WTC11 (cell line): ENCODE results near the gene AGBL1. TPM values are rescaled to one million over a fixed set of nuclear protein-coding genes. Genes with fewer than 3 reads are reported as not detected.

Experiments used
- ATAC-seq: fragments of 200-7000 bp; cut with Tn5 transposase; 2 replicates; pipeline ENCODE4 v1.10.0; 2021; ENCODE audit warnings: mild to moderate bottlenecking, moderate library complexity
- CTCF ChIA-PET: fragments of 300-600 bp; sonication (Branson Sonifier 250); formaldehyde crosslinking; loops from one replicate; lab custom pipeline; 2021; ENCODE audit warnings: antibody characterized with exemption; lab: Charles Lee
- POLR2A ChIA-PET: fragments of 350-600 bp; sonication (Branson Sonifier 250); formaldehyde crosslinking; loops from one replicate; lab custom pipeline; 2021; ENCODE audit warnings: antibody characterized with exemption; lab: Charles Lee
- DNase-seq: peaks from one replicate; pipeline ENCODE4 v3.0.0; 2021; ENCODE audit warnings: low spot score
- H3K27ac Mint-ChIP-seq: 2 replicates; pipeline ENCODE4 v1.8.0; 2021; ENCODE audit warnings: mixed read lengths
- H3K27me3 Mint-ChIP-seq: 2 replicates; pipeline ENCODE4 v1.8.0; 2021; ENCODE audit warnings: low read depth, mild to moderate bottlenecking, moderate library complexity, mixed read lengths
- H3K36me3 Mint-ChIP-seq: 2 replicates; pipeline ENCODE4 v1.8.0; 2021; ENCODE audit warnings: mixed read lengths
- H3K4me1 Mint-ChIP-seq: 2 replicates; pipeline ENCODE4 v1.8.0; 2022; ENCODE audit warnings: mixed read lengths
- H3K4me3 Mint-ChIP-seq: 2 replicates; pipeline ENCODE4 v1.8.0; 2021; ENCODE audit warnings: mild to moderate bottlenecking, moderate library complexity, mixed read lengths
- H3K9me3 Mint-ChIP-seq: 2 replicates; pipeline ENCODE4 v1.8.0; 2021; ENCODE audit warnings: mixed read lengths
- ARID4B ChIP-seq: sonication (generic); formaldehyde crosslinking; IDR thresholded peaks from 2 replicates; pipeline ENCODE4 v1.8.0; 2023; ENCODE audit warnings: missing genetic modification reagents, mild to moderate bottlenecking, borderline replicate concordance
- CBFB ChIP-seq: sonication (generic); formaldehyde crosslinking; IDR thresholded peaks from 2 replicates; pipeline ENCODE4 v1.8.1; 2022; ENCODE audit warnings: mild to moderate bottlenecking, low read depth, missing genetic modification reagents
- E2F1 ChIP-seq: sonication (generic); formaldehyde crosslinking; IDR thresholded peaks from 2 replicates; pipeline ENCODE4 v1.8.0; 2022; ENCODE audit warnings: mild to moderate bottlenecking, missing genetic modification reagents
- ELF4 ChIP-seq: sonication (generic); formaldehyde crosslinking; IDR thresholded peaks from 2 replicates; pipeline ENCODE4 v1.8.1; 2022; ENCODE audit warnings: low read depth, mild to moderate bottlenecking, moderate library complexity, missing genetic modification reagents
- ERG ChIP-seq: fragments of 250-450 bp; sonication (Bioruptor Pico); IDR thresholded peaks from 2 replicates; pipeline ENCODE4 v1.8.0; 2021; ENCODE audit warnings: mild to moderate bottlenecking
- ESRRA ChIP-seq: sonication (generic); formaldehyde crosslinking; IDR thresholded peaks from 2 replicates; pipeline ENCODE4 v1.8.1; 2022; ENCODE audit warnings: mild to moderate bottlenecking, missing genetic modification reagents, borderline replicate concordance
- FOXJ3 ChIP-seq: sonication (generic); formaldehyde crosslinking; IDR thresholded peaks from 2 replicates; pipeline ENCODE4 v1.9.0; 2021; ENCODE audit warnings: missing genetic modification reagents, mild to moderate bottlenecking, borderline replicate concordance
- FOXP4 ChIP-seq: sonication (generic); formaldehyde crosslinking; IDR thresholded peaks from 2 replicates; pipeline ENCODE4 v1.8.0; 2022; ENCODE audit warnings: mild to moderate bottlenecking, missing genetic modification reagents
- JAZF1 ChIP-seq: fragments of 250-450 bp; sonication (Bioruptor Pico); IDR thresholded peaks from 2 replicates; pipeline ENCODE4 v1.9.0; 2021; ENCODE audit warnings: moderate library complexity, mild to moderate bottlenecking, inconsistent platforms
- JUN ChIP-seq: sonication (generic); formaldehyde crosslinking; IDR thresholded peaks from 2 replicates; pipeline ENCODE4 v1.8.0; 2023; ENCODE audit warnings: mild to moderate bottlenecking, missing genetic modification reagents
- NR1H2 ChIP-seq: sonication (generic); formaldehyde crosslinking; IDR thresholded peaks from 2 replicates; pipeline ENCODE4 v1.9.0; 2021; ENCODE audit warnings: mild to moderate bottlenecking, moderate library complexity, missing genetic modification reagents
- SOX15 ChIP-seq: fragments of 250-450 bp; sonication (Bioruptor Pico); IDR thresholded peaks from 2 replicates; pipeline ENCODE4 v1.9.0; 2021; ENCODE audit warnings: mild to moderate bottlenecking
- total RNA-seq: library from RNA; stranded (reverse); gene quantifications from 3 replicates; pipeline ENCODE4 v1.2.3, GENCODE V29; 2021
- TF ChIP-seq, protein P1 (sequence below): fragments of 200-600 bp; IDR thresholded peaks from 2 replicates; pipeline ENCODE4 v1.8.0; 2022; ENCODE audit warnings: antibody characterized with exemption
- TF ChIP-seq, protein P2 (sequence below): sonication (generic); formaldehyde crosslinking; IDR thresholded peaks from 2 replicates; pipeline ENCODE4 v1.8.1; 2022; ENCODE audit warnings: mild to moderate bottlenecking, moderate library complexity, missing genetic modification reagents
- TF ChIP-seq, protein P3 (sequence below): sonication (generic); formaldehyde crosslinking; IDR thresholded peaks from 2 replicates; pipeline ENCODE4 v1.8.1; 2023; ENCODE audit warnings: mild to moderate bottlenecking, missing genetic modification reagents

AGBL1 gene
- total RNA-seq, 1 experiment from 2014 or later: not detected

GRCh38 chr15:86797135-86797534 lies 717.5 kb downstream of the AGBL1 start:
- no peak overlapping the region for H3K27ac Mint-ChIP-seq
- no peak overlapping the region for H3K4me3 Mint-ChIP-seq
- H3K27me3 Mint-ChIP-seq: no peaks in the 10 kb centered on the region
- H3K36me3 Mint-ChIP-seq: no peaks in the 10 kb centered on the region
- H3K9me3 Mint-ChIP-seq: no peaks in the 10 kb centered on the region
- TF ChIP-seq FOXP4 (no peak), ARID4B (no peak), ELF4 (CRISPR knock-in tag) (no peak), SOX15 (CRISPR knock-in tag) (no peak), CBFB (CRISPR knock-in tag) (no peak), JAZF1 (no peak), JUN (CRISPR knock-in tag) (no peak), NR1H2 (CRISPR knock-in tag) (no peak), ERG (no peak), FOXJ3 (CRISPR knock-in tag) (no peak), ESRRA (CRISPR knock-in tag) (no peak), E2F1 (CRISPR knock-in tag) (no peak)
- TF ChIP-seq, protein P1, sequence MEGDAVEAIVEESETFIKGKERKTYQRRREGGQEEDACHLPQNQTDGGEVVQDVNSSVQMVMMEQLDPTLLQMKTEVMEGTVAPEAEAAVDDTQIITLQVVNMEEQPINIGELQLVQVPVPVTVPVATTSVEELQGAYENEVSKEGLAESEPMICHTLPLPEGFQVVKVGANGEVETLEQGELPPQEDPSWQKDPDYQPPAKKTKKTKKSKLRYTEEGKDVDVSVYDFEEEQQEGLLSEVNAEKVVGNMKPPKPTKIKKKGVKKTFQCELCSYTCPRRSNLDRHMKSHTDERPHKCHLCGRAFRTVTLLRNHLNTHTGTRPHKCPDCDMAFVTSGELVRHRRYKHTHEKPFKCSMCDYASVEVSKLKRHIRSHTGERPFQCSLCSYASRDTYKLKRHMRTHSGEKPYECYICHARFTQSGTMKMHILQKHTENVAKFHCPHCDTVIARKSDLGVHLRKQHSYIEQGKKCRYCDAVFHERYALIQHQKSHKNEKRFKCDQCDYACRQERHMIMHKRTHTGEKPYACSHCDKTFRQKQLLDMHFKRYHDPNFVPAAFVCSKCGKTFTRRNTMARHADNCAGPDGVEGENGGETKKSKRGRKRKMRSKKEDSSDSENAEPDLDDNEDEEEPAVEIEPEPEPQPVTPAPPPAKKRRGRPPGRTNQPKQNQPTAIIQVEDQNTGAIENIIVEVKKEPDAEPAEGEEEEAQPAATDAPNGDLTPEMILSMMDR: no peak
- TF ChIP-seq, protein P2, sequence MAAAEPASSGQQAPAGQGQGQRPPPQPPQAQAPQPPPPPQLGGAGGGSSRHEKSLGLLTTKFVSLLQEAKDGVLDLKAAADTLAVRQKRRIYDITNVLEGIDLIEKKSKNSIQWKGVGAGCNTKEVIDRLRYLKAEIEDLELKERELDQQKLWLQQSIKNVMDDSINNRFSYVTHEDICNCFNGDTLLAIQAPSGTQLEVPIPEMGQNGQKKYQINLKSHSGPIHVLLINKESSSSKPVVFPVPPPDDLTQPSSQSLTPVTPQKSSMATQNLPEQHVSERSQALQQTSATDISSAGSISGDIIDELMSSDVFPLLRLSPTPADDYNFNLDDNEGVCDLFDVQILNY (CRISPR knock-in tag): no peak
- TF ChIP-seq, protein P3, sequence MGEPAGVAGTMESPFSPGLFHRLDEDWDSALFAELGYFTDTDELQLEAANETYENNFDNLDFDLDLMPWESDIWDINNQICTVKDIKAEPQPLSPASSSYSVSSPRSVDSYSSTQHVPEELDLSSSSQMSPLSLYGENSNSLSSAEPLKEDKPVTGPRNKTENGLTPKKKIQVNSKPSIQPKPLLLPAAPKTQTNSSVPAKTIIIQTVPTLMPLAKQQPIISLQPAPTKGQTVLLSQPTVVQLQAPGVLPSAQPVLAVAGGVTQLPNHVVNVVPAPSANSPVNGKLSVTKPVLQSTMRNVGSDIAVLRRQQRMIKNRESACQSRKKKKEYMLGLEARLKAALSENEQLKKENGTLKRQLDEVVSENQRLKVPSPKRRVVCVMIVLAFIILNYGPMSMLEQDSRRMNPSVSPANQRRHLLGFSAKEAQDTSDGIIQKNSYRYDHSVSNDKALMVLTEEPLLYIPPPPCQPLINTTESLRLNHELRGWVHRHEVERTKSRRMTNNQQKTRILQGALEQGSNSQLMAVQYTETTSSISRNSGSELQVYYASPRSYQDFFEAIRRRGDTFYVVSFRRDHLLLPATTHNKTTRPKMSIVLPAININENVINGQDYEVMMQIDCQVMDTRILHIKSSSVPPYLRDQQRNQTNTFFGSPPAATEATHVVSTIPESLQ: no peak
- H3K4me1 Mint-ChIP-seq: no peaks in the 10 kb centered on the region
- DNase-seq: no peak
- ChIA-PET POLR2A (no interaction called here), CTCF (no interaction called here)
- ATAC-seq: no peak
